Hematopoietic multipotent progenitor cell (in vitro differentiated cells): ENCODE data around the gene RAPGEF3. TPM values are rescaled to one million over a fixed set of nuclear protein-coding genes. Genes with fewer than 3 reads are reported as not detected.

ENCODE experiments used
- DNase-seq, 3 donors: peaks; one replicate each; pipeline ENCODE4 v3.0.0-alpha.2; 2011 to 2015; ENCODE audit warnings: low read depth in 2 of 3, low spot score in 2 of 3
- total RNA-seq: library from RNA; depleted of rRNA; stranded (reverse); fragments of >200 nt; gene quantifications from one replicate; pipeline ENCODE4 v1.2.3, GENCODE V29; 2012

Gene RAPGEF3
- total RNA-seq: 15.6 TPM

GRCh38 chr12:47758834-47759690, at the start of gene RAPGEF3:
Gene RAPGEF3, minus strand, starts transcription at chr12:47758880. Its CDS starts 324 bp downstream, at chr12:47758556.
- DNase-seq: peak in 2 of 3 donors; percentile 87

GRCh38 chr12:47808050-47808449, 49.4 kb upstream of the RAPGEF3 start:
- peak in 2 of 3 donors; percentile 85 to 88 for DNase-seq

GRCh38 chr12:47807338-47807737, 48.7 kb upstream of the RAPGEF3 start:
- no peak for DNase-seq

- no peak for DNase-seq
These were observed 46.7 kb upstream of the RAPGEF3 start for GRCh38 chr12:47805417-47805816.

- no peak for DNase-seq
These were observed 45.5 kb upstream of the RAPGEF3 start for GRCh38 chr12:47804171-47804570.

- DNase-seq: peak in 1 of 3 donors; percentile 18
These were observed 44.7 kb upstream of the RAPGEF3 start for GRCh38 chr12:47803191-47803875.

GRCh38 chr12:47802312-47802711, 43.6 kb upstream of the RAPGEF3 start:
- peak in 1 of 3 donors; percentile 48 for DNase-seq

GRCh38 chr12:47801904-47802246, 43.2 kb upstream of the RAPGEF3 start:
- no peak for DNase-seq

GRCh38 chr12:47801170-47801903, 42.7 kb upstream of the RAPGEF3 start:
- DNase-seq: no peak

- DNase-seq: no peak
These were observed 41.9 kb upstream of the RAPGEF3 start for GRCh38 chr12:47800582-47800981.

GRCh38 chr12:47799357-47799955, 40.8 kb upstream of the RAPGEF3 start:
- DNase-seq: no peak

- no peak for DNase-seq
These were observed 39.8 kb upstream of the RAPGEF3 start for GRCh38 chr12:47798382-47798948.

GRCh38 chr12:47797441-47797840, 38.8 kb upstream of the RAPGEF3 start:
- peak in 1 of 3 donors; percentile 55 for DNase-seq

GRCh38 chr12:47795814-47796411, 37.2 kb upstream of the RAPGEF3 start:
- DNase-seq: no peak

GRCh38 chr12:47795121-47795813, 36.6 kb upstream of the RAPGEF3 start:
- no peak for DNase-seq

GRCh38 chr12:47794679-47795078, 36.0 kb upstream of the RAPGEF3 start:
- no peak for DNase-seq

GRCh38 chr12:47793015-47793681, 34.5 kb upstream of the RAPGEF3 start:
- DNase-seq: no peak

GRCh38 chr12:47791874-47792273, 33.2 kb upstream of the RAPGEF3 start:
- no peak for DNase-seq

GRCh38 chr12:47791351-47791746, 32.7 kb upstream of the RAPGEF3 start:
- DNase-seq: no peak
